ENCODE results near the gene SEPHS1. TPM values are rescaled to one million over a fixed set of nuclear protein-coding genes. Genes with fewer than 3 reads are reported as not detected.
"Not testable (repeated sequence)": the region's sequence is repeated elsewhere in the genome, so short reads cannot be mapped to it uniquely, and the experiment has no call there.

SEPHS1 gene
- total and polyA plus RNA-seq, 2 of the 8 experiments (the other 6 are each of a cell fraction or from before 2014, with no cell fraction given) = 270 to 683 TPM

GRCh38 chr10:13330980-13331379 lies 17.1 kb downstream of the SEPHS1 start:
- not testable (repeated sequence) for FAIRE-seq; H3K79me1 ChIP-seq (ENCODE audit: low read depth, low read length); H2AK5ac ChIP-seq (ENCODE audit: low read depth, low read length); H4K5ac ChIP-seq (ENCODE audit: insufficient read length, low read depth, low read length); H3K4me2 ChIP-seq (ENCODE audit: insufficient read depth in 1 of 2, low read depth in 2 of 2, low read length in 2 of 2); H3K23ac ChIP-seq (ENCODE audit: insufficient read length); H2AFZ ChIP-seq (ENCODE audit: low read length); DNase-seq (ENCODE audit: low read depth in 1 of 2, low spot score in 2 of 2); H2BK120ac ChIP-seq (replicated peaks; ENCODE audit: low read depth, low read length); H3K9me3 ChIP-seq (ENCODE audit: insufficient read depth in 2 of 2, low read depth in 1 of 2, low read length in 1 of 2); H3K14ac ChIP-seq (ENCODE audit: insufficient read length); H3K27ac ChIP-seq (ENCODE audit: low read depth, low read length); H3K23me2 ChIP-seq (ENCODE audit: low read depth, low read length); H2BK12ac ChIP-seq (ENCODE audit: low read depth, low read length); H3K4ac ChIP-seq (replicated peaks; ENCODE audit: insufficient read length, low read depth, low read length); H2BK20ac ChIP-seq (ENCODE audit: low read length); H3K27me3 ChIP-seq (replicated peaks in 1 of 4; ENCODE audit: control insufficient read depth in 3 of 4, extremely low read depth in 1 of 4, insufficient read depth in 3 of 4, low read length in 3 of 4); H2BK5ac ChIP-seq (ENCODE audit: low read depth, low read length); H3K56ac ChIP-seq (replicated peaks; ENCODE audit: insufficient read length, low read depth, low read length); H3K18ac ChIP-seq (ENCODE audit: extremely low read depth, low read length); H3K4me3 ChIP-seq (ENCODE audit: extremely low read depth in 1 of 4, insufficient read depth in 2 of 4, low read depth in 3 of 4, low read length in 4 of 4); H3K4me1 ChIP-seq (replicated peaks in 1 of 4; ENCODE audit: control insufficient read depth in 3 of 4, insufficient read depth in 4 of 4, low read length in 3 of 4); H4K91ac ChIP-seq (replicated peaks; ENCODE audit: insufficient read length, low read length); H3K9ac ChIP-seq (replicated peaks in 1 of 4; ENCODE audit: extremely low read depth in 1 of 4, low read depth in 3 of 4, low read length in 3 of 4); H2BK15ac ChIP-seq (ENCODE audit: low read length); H4K8ac ChIP-seq (ENCODE audit: extremely low read depth, insufficient read depth, low read length)
- 91% methylated on average over 8 of the region's 8 CpGs; no CpG with 5 or more reads in 1 of the 2 experiments for WGBS, 2 experiments (ENCODE audit: extremely low coverage in 1 of 2, insufficient coverage in 1 of 2, insufficient read length in 1 of 2, insufficient replicate concordance in 2 of 2, low coverage in 1 of 2, low lambda C conversion rate in 2 of 2, missing lambda C conversion rate in 1 of 2)
- Histone ChIP-seq H3K79me2 (ENCODE audit: control insufficient read depth in 1 of 2, insufficient read depth in 2 of 2, low read length in 2 of 2) (peaks cover 0 to 59% of the 10 kb centered on the region in 2 experiments; a peak in 2 of 4 replicates), H4K20me1 (replicated peaks in 1 of 2; ENCODE audit: control insufficient read depth in 1 of 2, insufficient read depth in 2 of 2, low read length in 2 of 2) (peaks cover 12 to 17% of the 10 kb centered on the region in 2 experiments), H3K36me3 (ENCODE audit: control insufficient read depth in 2 of 4, insufficient read depth in 4 of 4, low read length in 3 of 4) (peaks cover 37 to 91% (median 70%) of the 10 kb centered on the region in 4 experiments)
- CTCF ChIA-PET (ENCODE audit: partially characterized antibody) = interaction anchor here (0.6 to 3.6 kb wide), 2 partner anchors 21 to 190 kb away, joined by 4 to 24 read pairs; no protein-coding TSS in a partner anchor
- POLR2A ChIA-PET (ENCODE audit: partially characterized antibody) = interaction anchor here (1.4 to 4.6 kb wide), 2 partner anchors 8 to 12 kb away, joined by 6 to 50 read pairs; no protein-coding TSS in a partner anchor

Measured in H1 (cell line).